CD4-positive, alpha-beta T cell treated with Interferon alpha-2 for 1 hour (primary cell): ENCODE measurements around the gene RCAN2.

Experiments
- DNase-seq, 2 donors: peaks; one replicate each; pipeline ENCODE4 v3.0.0-alpha.2; 2020 to 2022

Gene RCAN2

GRCh38 chr6:46329568-46329967 is 161.7 kb downstream of the RCAN2 start:
- DNase-seq, result no peak

GRCh38 chr6:46327779-46328178 is 163.5 kb downstream of the RCAN2 start:
- DNase-seq, result no peak

DNA sequence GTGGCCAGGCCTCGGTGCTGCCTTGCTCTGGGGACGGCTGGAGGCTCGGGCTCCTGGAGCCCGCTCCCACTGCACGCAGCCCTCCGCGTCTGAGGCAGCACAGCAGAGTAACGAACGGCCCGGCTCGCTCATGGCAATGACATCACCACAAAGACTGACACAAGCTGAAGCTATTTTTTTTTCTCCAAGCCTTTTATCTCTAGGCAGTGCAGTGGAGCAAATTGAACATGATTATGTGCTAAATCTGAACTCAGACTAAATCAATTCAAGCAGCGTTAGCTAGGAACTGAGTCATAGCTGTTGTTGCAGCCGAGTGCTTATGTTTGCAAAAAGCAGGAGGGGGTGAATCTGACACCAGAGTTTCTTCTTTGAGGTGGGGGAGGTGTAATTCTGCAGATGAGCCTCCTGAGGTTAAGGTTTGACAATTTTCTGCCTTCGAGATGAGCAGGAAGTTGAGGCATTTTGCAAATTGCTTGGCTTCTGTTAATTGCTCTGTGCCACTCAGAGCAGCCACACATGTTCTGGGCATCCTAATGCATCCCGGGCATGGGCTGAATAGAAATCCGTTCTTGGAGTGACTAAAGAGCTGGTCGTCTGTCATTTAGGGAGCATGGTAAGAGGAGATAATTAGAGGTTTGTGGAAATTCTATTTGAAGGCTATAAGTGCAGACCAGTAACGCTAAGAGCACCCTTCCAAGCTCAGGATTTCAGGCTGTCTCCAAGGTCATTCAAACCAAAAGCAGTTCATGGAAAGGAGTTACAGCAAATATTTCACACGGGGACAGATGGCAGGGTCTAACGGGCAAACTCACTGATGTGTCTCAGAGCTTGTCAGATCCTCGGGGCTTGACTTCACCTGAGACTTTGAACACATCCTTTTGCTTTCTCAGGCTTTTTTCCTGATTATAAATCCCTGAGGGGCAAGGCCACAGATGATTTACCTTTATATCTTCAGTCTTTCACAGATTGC is 165.4 kb downstream of the RCAN2 start:
- peak in 1 of 2 donors; percentile 31 for DNase-seq

GRCh38 chr6:46324706-46325105 is 166.5 kb downstream of the RCAN2 start:
- no peak for DNase-seq

- DNase-seq, result no peak
These were observed 167.2 kb downstream of the RCAN2 start for GRCh38 chr6:46323966-46324622.

DNA sequence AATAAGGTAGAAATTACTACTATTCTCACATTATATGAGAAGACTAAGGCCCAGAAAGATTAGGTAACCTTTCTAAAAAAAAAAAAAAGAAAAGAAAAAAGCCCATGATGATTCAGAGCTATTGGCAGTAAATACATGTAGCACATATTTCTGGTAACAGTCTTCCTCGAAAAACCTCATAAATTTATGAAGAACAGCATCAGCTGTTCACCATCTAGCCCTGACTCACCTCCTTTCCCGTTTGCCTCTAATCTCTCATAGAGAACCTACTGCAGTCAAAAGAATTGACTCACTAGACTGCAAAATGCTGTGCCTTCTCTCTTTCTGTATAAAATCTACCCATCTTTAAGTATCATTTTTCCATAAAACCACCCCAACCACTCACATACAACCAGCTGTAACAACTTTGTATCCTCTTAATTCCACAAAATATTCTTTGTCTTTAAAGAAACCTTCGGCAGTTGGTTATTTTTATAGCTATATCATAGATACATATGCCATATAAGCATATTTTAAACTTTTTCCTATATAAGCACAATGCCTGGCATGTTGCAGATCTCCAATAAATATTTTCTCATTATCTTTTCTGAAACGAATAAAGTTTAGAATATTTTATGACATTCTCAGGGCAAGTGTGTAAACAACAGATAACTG is 167.8 kb downstream of the RCAN2 start:
- peak in 1 of 2 donors; percentile 3 for DNase-seq

- no peak for DNase-seq
These were observed 170.7 kb downstream of the RCAN2 start for GRCh38 chr6:46320505-46320904.

DNA sequence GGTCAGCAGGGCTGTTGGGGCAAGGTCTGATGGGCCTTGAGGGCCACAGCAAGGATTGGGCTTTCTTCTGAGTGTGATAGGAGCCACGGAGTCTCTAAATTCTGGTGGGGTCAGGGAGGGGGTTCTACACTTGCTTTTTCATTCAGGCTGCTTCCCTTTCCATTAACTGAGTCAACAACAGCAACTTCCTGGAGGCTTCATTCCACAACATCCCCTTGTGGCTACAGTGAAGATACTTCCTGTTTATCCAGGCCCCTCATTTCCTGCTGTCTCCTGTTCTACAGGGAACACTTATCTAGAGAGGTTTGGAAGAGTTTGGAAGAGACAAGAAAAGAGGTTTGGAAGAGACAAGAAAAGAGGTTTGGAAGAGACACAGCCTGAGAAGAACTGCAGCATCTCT is 175.7 kb downstream of the RCAN2 start:
- DNase-seq, result no peak

GRCh38 chr6:46312654-46313053 is 178.6 kb downstream of the RCAN2 start:
- no peak for DNase-seq

DNA sequence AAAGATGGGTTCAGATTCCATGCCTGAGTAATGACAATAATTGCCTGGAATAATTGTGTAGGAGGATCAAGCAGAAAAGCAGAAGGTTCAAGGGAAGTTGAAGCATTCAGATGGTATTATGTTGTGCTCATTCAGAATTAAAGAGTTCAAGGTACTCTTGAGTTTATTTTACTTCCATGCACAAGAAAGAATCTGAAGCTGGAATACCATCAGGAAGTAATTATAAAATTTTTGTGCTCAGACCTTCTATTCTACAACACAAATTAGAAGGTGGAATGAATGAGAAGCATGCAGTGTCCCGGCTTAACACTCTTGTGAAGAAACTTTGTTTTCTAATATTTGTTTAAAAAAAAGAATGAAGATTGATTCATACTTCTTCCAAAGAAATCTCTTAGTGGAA is 181.1 kb downstream of the RCAN2 start:
- DNase-seq, result no peak

- no peak for DNase-seq
These were observed 184.8 kb downstream of the RCAN2 start for GRCh38 chr6:46306431-46306830.

DNA sequence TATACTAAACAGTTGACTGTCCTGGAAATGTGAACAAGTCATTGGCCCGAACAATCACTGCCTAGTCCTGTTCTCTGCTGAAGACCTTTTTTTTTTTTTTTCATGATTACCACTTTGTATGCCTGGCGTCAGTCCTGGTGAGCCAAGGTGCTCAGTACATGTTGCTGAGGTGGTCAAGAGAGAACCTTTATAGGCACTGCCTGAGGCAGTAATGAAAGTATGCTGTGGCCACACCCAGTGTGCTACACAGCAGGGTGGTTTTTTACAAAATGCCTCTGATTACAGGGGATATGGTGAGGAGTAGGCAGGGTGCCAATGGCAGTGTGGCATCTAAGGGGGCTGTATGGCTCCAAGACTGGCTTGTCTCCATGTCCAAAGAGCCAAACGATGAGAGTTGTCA is 185.4 kb downstream of the RCAN2 start:
- no peak for DNase-seq

DNA sequence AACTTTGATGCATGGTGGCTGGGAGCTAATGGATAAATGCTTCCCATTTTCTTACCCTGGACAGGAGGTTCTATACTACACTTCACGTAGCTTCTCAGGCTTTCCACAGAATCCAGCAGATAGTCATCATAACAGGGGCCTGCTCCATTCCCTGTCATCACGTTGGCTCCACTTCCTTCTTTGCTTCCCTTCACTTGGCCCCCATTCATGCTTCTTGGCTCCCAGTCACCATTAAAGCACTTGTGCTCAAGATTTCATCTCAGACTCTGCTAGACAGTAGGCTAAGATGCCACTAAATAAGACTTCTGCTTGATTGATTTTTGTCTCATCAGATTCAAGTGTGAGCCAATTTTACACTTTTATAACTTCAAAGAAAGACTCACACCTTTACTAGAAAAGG is 186.0 kb downstream of the RCAN2 start:
- DNase-seq, result no peak

- DNase-seq, result no peak
These were observed 188.4 kb downstream of the RCAN2 start for GRCh38 chr6:46302816-46303215.

DNA sequence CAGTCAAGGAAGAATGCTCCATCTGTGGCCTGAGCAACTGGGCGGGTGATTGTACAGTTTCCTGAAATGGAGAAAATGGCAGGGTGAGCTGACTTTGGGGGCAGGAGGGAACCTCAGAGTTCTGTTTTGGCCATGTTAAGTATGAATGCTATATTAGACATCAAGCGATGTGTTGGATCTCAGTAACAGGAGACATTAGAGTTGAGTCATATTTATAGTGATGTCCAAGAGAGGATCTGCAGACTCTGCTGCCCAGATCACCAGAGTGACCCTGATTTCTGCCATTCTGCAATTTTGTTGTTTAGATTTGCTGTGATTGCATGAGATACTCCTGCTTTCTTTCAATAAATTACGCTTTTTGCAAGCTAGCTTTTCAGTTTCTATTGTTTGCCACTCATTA is 189.1 kb downstream of the RCAN2 start:
- no peak for DNase-seq

- DNase-seq, result no peak
These were observed 192.0 kb downstream of the RCAN2 start for GRCh38 chr6:46299253-46299652.

GRCh38 chr6:46296586-46296985 is 194.7 kb downstream of the RCAN2 start:
- no peak for DNase-seq

DNA sequence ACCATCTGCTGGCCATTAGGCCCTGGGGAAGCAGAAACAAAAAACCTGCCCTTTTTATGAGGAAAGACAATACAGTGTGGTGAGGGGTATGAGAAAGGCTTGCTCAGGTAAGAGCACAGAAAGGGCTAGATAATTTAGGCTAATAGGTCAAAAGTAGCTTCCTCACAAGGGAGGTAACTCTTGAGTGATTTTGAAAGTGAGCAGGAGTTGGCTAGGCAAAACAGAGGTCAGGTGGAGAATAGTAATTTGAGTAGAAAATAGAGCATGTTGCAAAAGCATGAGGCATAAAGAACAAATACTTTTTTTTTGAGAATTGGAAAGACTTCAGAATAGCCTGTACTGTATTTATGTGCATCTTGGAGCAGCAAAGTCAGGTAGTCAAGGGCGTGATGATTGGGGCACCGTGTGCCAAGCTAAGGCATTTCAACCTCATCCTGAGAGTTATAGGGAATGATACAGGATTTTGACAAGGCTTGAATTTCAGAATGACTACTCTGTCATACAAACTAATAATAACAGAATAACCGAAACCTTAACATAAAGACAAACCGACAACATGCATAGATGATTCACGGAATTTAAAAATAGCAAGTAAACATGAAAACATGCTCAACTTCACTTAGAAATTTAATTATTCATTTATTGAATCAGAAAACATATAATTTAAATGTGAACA is 197.5 kb downstream of the RCAN2 start:
- no peak for DNase-seq

GRCh38 chr6:46291880-46292279 is 199.4 kb downstream of the RCAN2 start:
- no peak for DNase-seq

- no peak for DNase-seq
These were observed 200.0 kb downstream of the RCAN2 start for GRCh38 chr6:46291275-46291633.

DNA sequence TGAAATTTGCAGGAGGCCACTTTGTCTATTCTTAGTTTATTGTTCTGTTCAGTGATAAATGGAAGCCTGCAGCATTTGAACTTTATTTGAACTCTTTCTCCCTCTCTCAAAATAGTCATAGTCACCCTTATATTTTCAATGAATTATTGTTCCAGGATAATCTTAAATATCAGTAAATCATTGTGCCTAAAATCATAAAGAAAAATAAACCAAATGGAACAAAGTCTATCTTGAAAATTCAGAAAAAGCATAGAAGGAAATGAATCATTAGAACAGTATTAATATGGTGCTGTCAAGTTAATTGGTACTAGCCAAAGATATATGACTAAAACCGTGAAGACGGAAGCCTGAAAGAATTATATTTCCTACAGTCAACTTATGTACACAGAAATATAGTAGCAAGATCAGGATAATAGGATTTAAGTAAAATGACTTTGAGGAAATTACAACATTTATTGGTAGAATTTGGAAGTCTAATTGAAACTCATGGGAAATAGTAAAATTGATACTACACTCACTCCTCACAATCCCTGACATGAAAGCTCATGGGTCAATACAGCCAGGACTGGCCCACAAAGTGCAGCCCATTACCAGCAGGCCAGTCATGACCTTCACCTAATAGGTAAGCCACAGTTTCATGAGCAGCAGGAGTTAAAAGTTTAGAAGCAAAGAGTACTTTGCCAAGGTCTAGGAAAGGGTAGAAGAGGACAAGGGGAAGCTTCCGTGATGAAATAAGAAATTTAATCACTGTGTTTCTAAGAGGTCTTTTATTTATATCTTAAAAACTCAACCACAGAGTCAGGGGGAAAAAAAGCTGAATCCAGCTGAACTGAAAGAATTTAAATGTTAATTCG is 200.6 kb downstream of the RCAN2 start:
- no peak for DNase-seq

GRCh38 chr6:46289898-46290297 is 201.4 kb downstream of the RCAN2 start:
- no peak for DNase-seq
